Measurements from ENCODE around the gene LYPD6B.

LYPD6B gene

DNA sequence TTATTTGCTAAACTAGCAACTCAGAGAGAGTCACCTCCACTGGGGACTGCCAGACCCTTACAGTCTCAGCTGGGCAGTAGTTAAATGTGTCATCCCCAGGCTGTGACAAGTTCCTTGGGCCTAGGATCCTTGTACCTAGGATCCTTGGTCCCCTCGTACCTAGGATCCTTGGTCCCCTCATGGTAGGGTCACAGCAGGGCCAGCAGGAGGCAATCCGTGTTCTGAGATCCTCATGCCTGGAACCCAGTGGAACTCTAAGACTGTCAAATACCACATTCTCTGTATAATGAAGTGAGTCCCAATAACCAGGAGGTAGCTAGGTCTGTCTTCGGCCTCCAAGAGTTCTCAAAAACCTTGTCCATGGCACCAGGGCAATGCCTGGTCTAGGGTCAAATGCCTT lies 60.8 kb downstream of the LYPD6B start:
- Histone ChIP-seq H3K4me1 (ENCODE audit: insufficient read depth, low read length) (peaks cover 3% of the 10 kb centered on the region), H2AFZ (ENCODE audit: low read depth, low read length) (no peak overlapping the region), H3K27me3 (ENCODE audit: insufficient read depth, low read length) (no peaks in the 10 kb centered on the region), H3K9me3 (ENCODE audit: low read length) (no peaks in the 10 kb centered on the region), H3K4me3 (ENCODE audit: low read length) (no peak overlapping the region), H3K36me3 (ENCODE audit: insufficient read depth, low read length) (no peaks in the 10 kb centered on the region)

DNA sequence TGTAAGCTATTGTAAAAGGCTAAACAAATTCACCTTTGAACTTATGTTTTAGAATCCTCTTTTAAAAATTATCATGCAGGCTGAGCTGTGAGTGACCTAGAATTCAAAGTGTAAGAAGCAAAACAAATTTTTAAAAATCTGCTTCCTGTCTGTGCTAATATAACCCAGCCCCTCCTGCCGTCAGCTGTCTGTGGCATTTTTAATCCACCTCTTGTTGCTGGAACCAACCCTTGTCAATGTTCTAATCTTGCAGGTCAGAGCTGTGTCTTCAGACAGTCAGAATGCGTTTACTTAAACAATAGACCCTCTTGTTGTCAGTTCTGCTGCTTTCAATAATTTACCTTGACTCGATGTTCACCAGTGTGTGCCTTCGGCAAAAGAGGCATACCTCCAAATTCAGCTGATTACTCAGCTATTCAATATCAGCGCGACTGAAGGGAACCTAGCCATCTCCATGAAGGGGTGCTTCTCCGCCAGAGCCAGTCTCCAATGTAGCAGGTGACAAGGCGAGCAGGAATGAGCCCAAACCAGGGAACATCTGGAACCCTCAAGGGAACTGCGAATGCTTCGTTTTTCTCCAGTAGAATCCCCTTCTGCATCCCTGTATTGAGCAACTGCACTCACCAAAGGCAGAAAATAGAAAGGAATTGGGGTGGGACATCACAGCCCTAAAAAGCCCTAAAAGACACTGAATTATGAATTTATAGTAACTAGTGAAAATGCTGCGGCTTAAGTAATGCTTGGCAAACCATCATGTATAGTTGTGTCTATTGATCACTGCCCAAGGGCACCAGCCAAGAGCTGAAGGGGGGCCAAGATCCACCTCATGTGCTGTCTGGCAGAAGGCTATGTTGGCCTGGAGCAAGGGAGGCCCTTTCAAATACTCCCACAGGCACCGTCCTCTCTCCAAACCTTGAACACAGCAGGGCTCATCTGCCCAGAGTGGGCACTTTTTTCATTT lies 62.5 kb downstream of the LYPD6B start:
- no peak overlapping the region for H3K4me3 ChIP-seq (ENCODE audit: low read length)
- no peak overlapping the region for H2AFZ ChIP-seq (ENCODE audit: low read depth, low read length)
- H3K36me3 ChIP-seq (ENCODE audit: insufficient read depth, low read length), result no peaks in the 10 kb centered on the region
- H3K4me1 ChIP-seq (ENCODE audit: insufficient read depth, low read length), result peaks cover 3% of the 10 kb centered on the region
- H3K9me3 ChIP-seq (ENCODE audit: low read length), result no peaks in the 10 kb centered on the region
- no peaks in the 10 kb centered on the region for H3K27me3 ChIP-seq (ENCODE audit: insufficient read depth, low read length)

DNA sequence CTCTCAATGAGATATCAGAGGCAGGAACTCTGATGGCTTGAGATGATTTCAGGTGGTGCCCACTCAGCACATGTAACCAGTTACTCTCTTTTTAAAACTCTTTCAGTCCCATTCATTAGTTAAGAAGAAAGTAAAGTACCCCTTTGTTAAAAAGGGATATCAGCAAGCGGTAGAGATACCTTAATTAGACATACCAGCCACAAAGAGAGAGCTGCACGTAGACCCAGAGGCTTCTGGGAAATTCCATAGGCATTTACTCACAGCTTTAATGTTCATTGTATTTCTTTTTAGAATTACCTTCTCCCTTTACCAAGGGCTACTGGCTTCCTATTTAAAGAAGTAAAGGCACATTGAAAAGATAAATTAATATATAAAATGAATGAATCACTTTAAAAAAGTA lies 63.3 kb downstream of the LYPD6B start:
- Histone ChIP-seq H3K4me1 (ENCODE audit: insufficient read depth, low read length) (peaks cover 3% of the 10 kb centered on the region), H3K4me3 (ENCODE audit: low read length) (no peak overlapping the region), H3K27me3 (ENCODE audit: insufficient read depth, low read length) (no peaks in the 10 kb centered on the region)

DNA sequence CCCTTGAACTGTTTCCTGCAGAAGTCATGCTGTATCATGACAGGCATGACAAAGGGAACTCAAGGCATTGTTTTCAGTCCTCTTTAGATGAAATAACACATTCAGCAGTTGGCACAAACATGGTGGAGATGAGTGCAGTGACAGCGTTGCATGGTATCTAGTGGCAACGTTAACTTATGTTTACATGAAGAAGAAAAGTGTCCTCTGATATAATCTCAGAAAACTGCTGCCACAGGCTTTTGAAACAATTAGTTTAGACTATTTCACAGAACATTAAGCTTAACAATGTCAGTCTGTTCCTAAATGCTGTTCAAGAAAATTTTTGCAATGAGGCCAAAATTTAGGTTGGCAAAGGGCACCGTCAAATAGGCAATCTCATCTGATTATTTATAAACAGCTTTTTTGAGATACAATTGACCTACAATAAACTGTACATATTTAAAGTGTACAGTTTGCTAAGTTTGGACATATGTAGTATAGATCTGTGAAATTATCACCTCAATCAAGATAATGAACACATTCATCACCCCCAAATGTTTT lies 64.7 kb downstream of the LYPD6B start:
- Histone ChIP-seq H2AFZ (ENCODE audit: low read depth, low read length) (no peak overlapping the region), H3K27me3 (ENCODE audit: insufficient read depth, low read length) (no peaks in the 10 kb centered on the region), H3K9me3 (ENCODE audit: low read length) (no peaks in the 10 kb centered on the region), H3K36me3 (ENCODE audit: insufficient read depth, low read length) (no peaks in the 10 kb centered on the region), H3K4me1 (ENCODE audit: insufficient read depth, low read length) (peaks cover 3% of the 10 kb centered on the region), H3K4me3 (ENCODE audit: low read length) (no peak overlapping the region)

More for the DNA sequence above, 63.3 kb downstream of the LYPD6B start:
- Histone ChIP-seq H2AFZ (ENCODE audit: low read depth, low read length) (no peak overlapping the region), H3K36me3 (ENCODE audit: insufficient read depth, low read length) (no peaks in the 10 kb centered on the region), H3K9me3 (ENCODE audit: low read length) (no peaks in the 10 kb centered on the region)

DNA sequence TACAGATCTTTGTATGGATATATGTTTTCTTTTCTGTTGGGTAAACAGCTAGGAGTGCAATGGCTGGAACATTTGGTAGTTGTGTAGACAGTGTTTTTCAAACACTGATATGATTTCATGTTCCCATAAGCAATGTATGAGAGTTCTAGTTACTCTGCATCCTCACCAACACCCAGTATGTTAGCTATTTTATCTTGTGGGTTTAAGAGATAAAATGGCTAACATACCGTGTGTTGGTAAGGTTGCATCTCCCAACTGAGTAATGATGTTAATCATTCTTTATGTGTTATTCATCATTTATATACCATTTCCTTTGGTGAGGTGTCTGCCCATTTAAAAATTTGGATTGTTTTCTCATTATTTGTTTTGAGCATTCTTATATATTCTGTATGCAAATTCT lies 65.7 kb downstream of the LYPD6B start:
- peaks cover 3% of the 10 kb centered on the region for H3K4me1 ChIP-seq (ENCODE audit: insufficient read depth, low read length)
- H3K9me3 ChIP-seq (ENCODE audit: low read length), result no peaks in the 10 kb centered on the region
- H3K4me3 ChIP-seq (ENCODE audit: low read length), result no peak overlapping the region
- no peaks in the 10 kb centered on the region for H3K27me3 ChIP-seq (ENCODE audit: insufficient read depth, low read length)
- H3K36me3 ChIP-seq (ENCODE audit: insufficient read depth, low read length), result no peaks in the 10 kb centered on the region
- no peak overlapping the region for H2AFZ ChIP-seq (ENCODE audit: low read depth, low read length)

DNA sequence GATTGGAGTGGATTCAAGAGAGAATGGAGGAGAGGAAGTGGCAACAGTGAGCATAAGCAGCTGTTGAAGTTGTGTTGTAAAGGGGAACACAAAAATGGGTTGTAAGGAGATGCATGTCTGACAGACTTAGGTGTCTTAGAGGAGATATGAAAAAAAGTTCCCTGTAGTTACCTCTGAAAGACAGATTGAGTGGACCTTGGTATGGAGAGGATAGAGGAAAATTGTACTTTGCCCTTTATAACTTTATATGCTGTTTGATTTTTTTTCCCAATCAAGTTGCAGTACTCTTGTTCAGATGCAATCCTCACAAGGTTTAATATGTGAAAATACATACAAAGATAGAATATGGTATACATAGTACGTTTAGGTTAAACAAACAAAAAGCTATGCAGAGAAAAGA lies 73.6 kb downstream of the LYPD6B start:
- H3K27me3 ChIP-seq (ENCODE audit: insufficient read depth, low read length), result no peaks in the 10 kb centered on the region
- H3K4me3 ChIP-seq (ENCODE audit: low read length), result no peak overlapping the region
- H3K4me1 ChIP-seq (ENCODE audit: insufficient read depth, low read length), result no peaks in the 10 kb centered on the region
- H3K36me3 ChIP-seq (ENCODE audit: insufficient read depth, low read length), result no peaks in the 10 kb centered on the region
- H3K9me3 ChIP-seq (ENCODE audit: low read length), result no peaks in the 10 kb centered on the region
- H2AFZ ChIP-seq (ENCODE audit: low read depth, low read length), result no peak overlapping the region

DNA sequence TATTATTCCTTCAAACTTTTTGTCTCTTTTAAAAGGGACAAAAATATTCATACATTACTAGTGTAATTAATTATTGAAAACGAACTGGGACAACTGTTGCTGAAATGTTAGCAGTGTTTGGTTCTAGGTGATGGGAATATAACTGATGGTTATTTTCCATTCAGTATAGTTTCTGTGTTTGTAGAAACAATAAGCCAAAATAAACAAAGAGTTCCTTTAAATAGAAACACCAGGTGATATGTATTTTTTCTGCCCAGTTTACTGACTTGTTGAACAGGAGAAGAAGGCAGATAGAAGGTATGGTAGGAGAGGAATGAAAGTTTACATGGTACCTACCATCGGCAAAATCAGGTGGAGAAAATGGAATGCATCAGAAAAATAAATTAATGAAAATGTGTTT lies 74.2 kb downstream of the LYPD6B start:
- Histone ChIP-seq H3K4me1 (ENCODE audit: insufficient read depth, low read length) (no peaks in the 10 kb centered on the region), H3K27me3 (ENCODE audit: insufficient read depth, low read length) (no peaks in the 10 kb centered on the region)

DNA sequence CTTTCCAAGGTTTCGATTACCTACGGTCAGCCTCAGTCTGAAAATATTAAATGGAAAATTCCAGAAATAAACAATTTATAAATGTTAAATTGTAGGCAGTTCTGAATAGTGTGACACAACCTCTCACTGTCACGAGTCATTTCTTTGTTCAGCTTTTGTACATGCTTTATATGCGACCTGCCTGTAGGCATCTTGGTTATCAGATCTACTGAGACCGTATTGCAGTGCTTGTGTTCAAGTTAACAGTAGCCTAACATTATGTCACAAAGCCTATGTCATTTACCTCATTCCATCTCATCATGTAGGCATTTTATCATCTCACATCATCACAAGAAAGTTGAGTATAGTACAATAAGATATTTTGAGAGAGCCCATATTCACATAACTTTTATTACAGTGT lies 77.3 kb downstream of the LYPD6B start:
- H3K9me3 ChIP-seq (ENCODE audit: low read length), result no peaks in the 10 kb centered on the region
- no peaks in the 10 kb centered on the region for H3K27me3 ChIP-seq (ENCODE audit: insufficient read depth, low read length)
- H2AFZ ChIP-seq (ENCODE audit: low read depth, low read length), result no peak overlapping the region
- no peaks in the 10 kb centered on the region for H3K4me1 ChIP-seq (ENCODE audit: insufficient read depth, low read length)
- no peaks in the 10 kb centered on the region for H3K36me3 ChIP-seq (ENCODE audit: insufficient read depth, low read length)
- H3K4me3 ChIP-seq (ENCODE audit: low read length), result no peak overlapping the region

More for the DNA sequence above, 74.2 kb downstream of the LYPD6B start:
- H3K4me3 ChIP-seq (ENCODE audit: low read length), result no peak overlapping the region
- H2AFZ ChIP-seq (ENCODE audit: low read depth, low read length), result no peak overlapping the region
- no peaks in the 10 kb centered on the region for H3K9me3 ChIP-seq (ENCODE audit: low read length)
- no peaks in the 10 kb centered on the region for H3K36me3 ChIP-seq (ENCODE audit: insufficient read depth, low read length)

DNA sequence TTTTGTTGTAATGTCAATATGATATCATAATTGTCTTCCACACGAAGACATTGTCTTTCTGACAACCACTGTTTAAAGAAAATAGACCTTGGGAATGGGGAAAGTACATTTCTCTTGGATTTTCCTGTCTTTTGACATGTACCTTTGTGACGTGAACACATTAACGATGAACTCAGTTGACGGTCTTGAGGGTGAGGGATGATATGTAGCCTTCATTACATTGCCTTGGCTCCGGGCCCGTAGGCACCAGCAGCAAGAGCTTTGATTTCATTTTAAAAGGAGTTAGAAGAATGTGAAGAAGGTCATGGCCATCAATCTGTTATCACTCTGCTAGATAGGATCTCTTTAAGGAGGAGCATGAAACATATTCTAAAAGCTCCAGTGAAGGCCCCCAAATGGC lies 80.9 kb downstream of the LYPD6B start:
- no peaks in the 10 kb centered on the region for H3K9me3 ChIP-seq (ENCODE audit: low read length)
- H3K27me3 ChIP-seq (ENCODE audit: insufficient read depth, low read length), result no peaks in the 10 kb centered on the region
- H3K36me3 ChIP-seq (ENCODE audit: insufficient read depth, low read length), result no peaks in the 10 kb centered on the region
- H3K4me3 ChIP-seq (ENCODE audit: low read length), result no peak overlapping the region
- no peaks in the 10 kb centered on the region for H3K4me1 ChIP-seq (ENCODE audit: insufficient read depth, low read length)
- no peak overlapping the region for H2AFZ ChIP-seq (ENCODE audit: low read depth, low read length)

DNA sequence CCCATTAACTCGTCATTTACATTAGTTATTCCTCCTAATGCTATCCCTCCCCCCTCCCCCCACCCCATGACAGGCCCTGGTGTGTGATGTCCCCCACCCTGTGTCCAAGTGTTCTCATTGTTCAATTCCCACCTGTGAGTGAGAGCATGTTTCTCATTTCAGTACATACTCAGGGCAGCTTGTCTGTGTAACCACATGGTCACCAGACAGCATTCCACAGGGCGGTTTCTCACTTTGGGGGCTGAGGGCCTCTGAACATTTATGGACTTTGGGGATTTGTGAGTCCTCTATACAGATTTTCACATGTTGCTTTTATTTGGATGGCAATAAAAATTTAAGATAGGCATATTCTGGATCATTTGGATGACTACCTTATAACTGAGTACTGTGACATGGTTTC lies 84.0 kb downstream of the LYPD6B start:
- Histone ChIP-seq H2AFZ (ENCODE audit: low read depth, low read length) (no peak overlapping the region), H3K9me3 (ENCODE audit: low read length) (no peaks in the 10 kb centered on the region), H3K27me3 (ENCODE audit: insufficient read depth, low read length) (no peaks in the 10 kb centered on the region), H3K36me3 (ENCODE audit: insufficient read depth, low read length) (no peaks in the 10 kb centered on the region), H3K4me3 (ENCODE audit: low read length) (no peak overlapping the region), H3K4me1 (ENCODE audit: insufficient read depth, low read length) (no peaks in the 10 kb centered on the region)

DNA sequence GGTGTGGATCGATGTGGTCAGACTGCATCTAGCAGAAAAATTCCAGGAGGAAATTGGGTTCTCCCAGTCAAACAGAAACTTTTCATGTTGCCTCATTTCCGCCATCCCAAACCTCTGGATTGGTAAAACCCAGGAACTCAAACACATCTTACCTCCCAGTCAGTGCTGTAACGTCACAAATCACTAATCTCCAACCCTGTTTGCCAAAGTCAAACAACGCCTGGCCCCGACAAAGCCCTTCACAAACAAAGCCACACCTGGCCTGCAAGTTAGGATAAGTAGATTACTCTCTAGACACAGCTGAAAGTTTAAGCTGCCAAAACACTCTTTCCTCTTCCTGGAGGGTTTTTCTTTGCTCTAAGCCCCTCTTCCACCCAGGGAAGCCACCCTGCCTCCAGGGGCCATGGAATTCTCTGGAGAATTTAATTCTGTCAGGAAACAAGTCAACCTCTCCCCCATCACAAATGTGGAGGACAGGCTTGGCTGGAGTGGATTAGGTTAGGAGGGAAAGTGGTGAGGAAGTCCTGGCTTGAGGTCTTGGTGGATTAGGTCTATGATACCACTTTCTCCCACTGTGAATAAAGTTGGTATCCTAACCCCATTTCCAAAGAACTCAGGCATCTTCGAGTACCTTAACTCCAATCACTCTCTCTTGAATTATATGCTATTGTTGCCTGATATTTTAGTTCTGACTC lies 86.7 kb downstream of the LYPD6B start:
- peaks cover 10% of the 10 kb centered on the region for H3K27me3 ChIP-seq (ENCODE audit: insufficient read depth, low read length)
- no peak overlapping the region for H3K4me3 ChIP-seq (ENCODE audit: low read length)
- H3K4me1 ChIP-seq (ENCODE audit: insufficient read depth, low read length), result no peaks in the 10 kb centered on the region
- no peaks in the 10 kb centered on the region for H3K36me3 ChIP-seq (ENCODE audit: insufficient read depth, low read length)
- no peak overlapping the region for H2AFZ ChIP-seq (ENCODE audit: low read depth, low read length)
- no peaks in the 10 kb centered on the region for H3K9me3 ChIP-seq (ENCODE audit: low read length)

DNA sequence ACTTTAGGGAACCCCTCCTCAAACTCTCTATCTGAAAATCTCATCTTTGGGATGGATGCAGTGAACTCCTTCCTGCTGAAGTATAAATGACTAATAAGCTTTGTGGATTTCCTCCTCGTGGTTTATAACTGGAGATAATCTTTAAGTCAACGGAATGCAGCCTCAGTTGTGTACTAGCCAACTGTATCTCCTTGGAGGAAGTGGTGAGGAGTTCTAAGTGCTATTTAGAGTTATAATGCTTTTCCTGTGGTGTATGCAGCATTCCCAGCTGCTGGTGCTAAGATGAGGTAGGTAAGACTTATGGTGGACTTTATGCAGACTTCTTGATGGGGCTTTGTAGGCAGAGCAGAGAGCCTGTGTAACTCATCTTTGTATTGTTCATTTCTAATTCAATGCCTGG lies 90.9 kb downstream of the LYPD6B start:
- Histone ChIP-seq H2AFZ (ENCODE audit: low read depth, low read length) (no peak overlapping the region), H3K27me3 (ENCODE audit: insufficient read depth, low read length) (peaks cover 20% of the 10 kb centered on the region), H3K36me3 (ENCODE audit: insufficient read depth, low read length) (no peaks in the 10 kb centered on the region), H3K4me3 (ENCODE audit: low read length) (no peak overlapping the region), H3K4me1 (ENCODE audit: insufficient read depth, low read length) (no peaks in the 10 kb centered on the region), H3K9me3 (ENCODE audit: low read length) (no peaks in the 10 kb centered on the region)

DNA sequence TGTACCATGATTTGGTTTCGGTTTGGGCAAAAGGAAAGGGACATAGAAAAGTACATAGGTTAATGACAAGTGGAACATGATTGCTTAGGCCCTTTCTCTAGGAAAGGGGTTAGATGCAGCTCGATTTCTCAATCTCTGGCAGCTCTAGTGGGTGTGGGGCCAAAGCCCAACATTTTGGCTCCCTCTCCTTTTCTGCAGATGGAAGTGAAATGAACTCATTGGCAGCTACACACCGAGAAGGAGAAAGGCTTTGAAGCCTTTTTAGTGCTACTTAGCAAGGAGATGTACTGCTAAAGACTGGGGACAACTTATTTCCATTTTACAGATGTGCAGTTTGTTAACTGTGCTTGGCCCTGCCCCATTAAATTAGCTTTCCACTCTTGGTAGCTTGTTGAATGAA lies 93.8 kb downstream of the LYPD6B start:
- Histone ChIP-seq H2AFZ (ENCODE audit: low read depth, low read length) (no peak overlapping the region), H3K27me3 (ENCODE audit: insufficient read depth, low read length) (peaks cover 20% of the 10 kb centered on the region), H3K4me1 (ENCODE audit: insufficient read depth, low read length) (no peaks in the 10 kb centered on the region), H3K9me3 (ENCODE audit: low read length) (no peaks in the 10 kb centered on the region), H3K4me3 (ENCODE audit: low read length) (no peak overlapping the region), H3K36me3 (ENCODE audit: insufficient read depth, low read length) (no peaks in the 10 kb centered on the region)
